CD4-positive, alpha-beta T cell (primary cell): ENCODE data around the gene MYO1D. TPM values are rescaled to one million over a fixed set of nuclear protein-coding genes. Genes with fewer than 3 reads are reported as not detected.

Experiments used
- ATAC-seq: fragments of 200-7000 bp; cut with Tn5 transposase; one replicate; pipeline ENCODE4 v1.10.0; 2022; ENCODE audit warnings: mild to moderate bottlenecking; ENCODE audit not compliant: poor library complexity
- CTCF ChIA-PET: fragments of 350-600 bp; sonication (Branson Sonifier 250); formaldehyde crosslinking; loops from one replicate; lab custom pipeline; 2021; ENCODE audit warnings: antibody characterized with exemption, inconsistent platforms; lab: Charles Lee
- POLR2A ChIA-PET: fragments of 350-600 bp; sonication (Branson Sonifier 250); formaldehyde crosslinking; loops from one replicate; lab custom pipeline; 2021; ENCODE audit warnings: antibody characterized with exemption, inconsistent platforms; lab: Charles Lee
- DNase-seq, 14 experiments: peaks; one replicate each; pipeline ENCODE4 v3.0.0-alpha.2; 2013 to 2020; ENCODE audit warnings: mixed read lengths in 2 of 14
- H3K27ac ChIP-seq, 2 donors: one replicate each; pipeline versions ENCODE4 v1.5.1 to v1.7.0; 2013; ENCODE audit warnings: low read length in 2 of 2, low read depth in 1 of 2, mild to moderate bottlenecking in 1 of 2
- H3K27me3 ChIP-seq, 2 experiments: 1 replicate in 1 of 2; 2 replicates in 1 of 2; pipeline versions ENCODE4 v1.6.1 to v1.7.0; 2013; ENCODE audit warnings: low read length in 2 of 2, control low read depth in 1 of 2, mild to moderate bottlenecking in 1 of 2, moderate library complexity in 1 of 2; ENCODE audit not compliant: insufficient read depth in 2 of 2, control insufficient read depth in 1 of 2
- H3K36me3 ChIP-seq: one replicate; pipeline ENCODE4 v1.6.1; 2013; ENCODE audit warnings: low read length, control low read depth; ENCODE audit not compliant: insufficient read depth
- H3K4me1 ChIP-seq: one replicate; pipeline ENCODE4 v1.6.1; 2013; ENCODE audit warnings: low read length, control low read depth; ENCODE audit not compliant: insufficient read depth
- H3K4me3 ChIP-seq: one replicate; pipeline ENCODE4 v1.5.1; 2013; ENCODE audit warnings: mild to moderate bottlenecking, low read length, moderate library complexity
- H3K9me3 ChIP-seq, 2 experiments: 1 replicate in 1 of 2; 2 replicates in 1 of 2; pipeline versions ENCODE4 v1.6.1 to v1.7.0; 2013; ENCODE audit warnings: low read length in 2 of 2, mild to moderate bottlenecking in 2 of 2, control low read depth in 1 of 2, moderate library complexity in 1 of 2; ENCODE audit not compliant: control insufficient read depth in 1 of 2, insufficient read depth in 1 of 2
- H3K27ac Mint-ChIP-seq: one replicate; pipeline ENCODE4 v1.8.0; 2020; ENCODE audit warnings: mixed read lengths
- H3K27me3 Mint-ChIP-seq: one replicate; pipeline ENCODE4 v1.8.0; 2021; ENCODE audit warnings: mixed read lengths
- H3K36me3 Mint-ChIP-seq: one replicate; pipeline ENCODE4 v1.8.0; 2021; ENCODE audit warnings: low read depth, mixed read lengths
- H3K4me1 Mint-ChIP-seq: one replicate; pipeline ENCODE4 v1.8.0; 2021; ENCODE audit warnings: low read depth, mixed read lengths
- H3K4me3 Mint-ChIP-seq: one replicate; pipeline ENCODE4 v1.8.0; 2020; ENCODE audit warnings: mild to moderate bottlenecking, mixed read lengths
- H3K9me3 Mint-ChIP-seq: one replicate; pipeline ENCODE4 v1.8.0; 2020; ENCODE audit warnings: mixed read lengths
- intact Hi-C, 2 experiments: fragments of 100-400 bp; cut with DNase I in 1 of 2; cut with micrococcal nuclease in 1 of 2; formaldehyde crosslinking; loops; one replicate each; pipeline versions ENCODE4 v1.15.1 to v1.9.0; 2023 to 2025; cut with DNase I, micrococcal nuclease
- total RNA-seq, 174 experiments: library from RNA in 2 of 174; stranded (reverse) in 2 of 174; gene quantifications; one replicate each; pipeline ENCODE4 v1.2.3 and lab custom pipeline; 2021 to 2026
- TF ChIP-seq, protein P1 (sequence below): fragments of 200-600 bp; IDR thresholded peaks from one replicate; pipeline ENCODE4 v1.8.0; 2022; ENCODE audit warnings: antibody characterized with exemption, mild to moderate bottlenecking

MYO1D gene
- total RNA-seq, 2 experiments from 2014 or later = 5.8 to 6.4 TPM

DNA sequence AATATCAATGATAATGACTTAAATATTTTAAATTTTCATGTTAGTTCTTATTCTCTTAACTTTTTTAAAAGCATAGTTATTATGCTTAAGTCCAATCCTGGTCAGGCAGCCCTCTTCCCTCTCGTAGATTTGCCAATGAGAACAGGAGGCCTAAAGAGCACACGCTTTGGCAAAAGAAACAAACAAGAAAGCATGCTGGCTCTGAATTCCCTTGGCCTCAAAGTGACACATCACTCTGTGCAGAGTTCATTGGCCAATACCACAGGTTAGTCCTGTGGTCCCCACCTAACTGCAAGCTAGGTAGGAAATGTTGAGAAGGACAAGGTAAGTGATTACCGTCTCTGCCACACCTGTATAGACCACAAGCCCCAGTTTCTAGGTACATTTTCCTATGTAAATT, 61.5 kb downstream of the MYO1D start:
- POLR2A ChIA-PET = no interaction called here
- ATAC-seq (no peak), DNase-seq (no peak)
- CTCF ChIA-PET = no interaction called here
- Histone ChIP-seq H3K4me3 (no peak overlapping the region), H3K27me3 (no peaks in the 10 kb centered on the region), H3K4me1 (no peaks in the 10 kb centered on the region), H3K9me3 (no peaks in the 10 kb centered on the region), H3K36me3 (no peaks in the 10 kb centered on the region), H3K27ac (no peak overlapping the region)
- intact Hi-C loops = no loop called here
- TF ChIP-seq, protein P1, sequence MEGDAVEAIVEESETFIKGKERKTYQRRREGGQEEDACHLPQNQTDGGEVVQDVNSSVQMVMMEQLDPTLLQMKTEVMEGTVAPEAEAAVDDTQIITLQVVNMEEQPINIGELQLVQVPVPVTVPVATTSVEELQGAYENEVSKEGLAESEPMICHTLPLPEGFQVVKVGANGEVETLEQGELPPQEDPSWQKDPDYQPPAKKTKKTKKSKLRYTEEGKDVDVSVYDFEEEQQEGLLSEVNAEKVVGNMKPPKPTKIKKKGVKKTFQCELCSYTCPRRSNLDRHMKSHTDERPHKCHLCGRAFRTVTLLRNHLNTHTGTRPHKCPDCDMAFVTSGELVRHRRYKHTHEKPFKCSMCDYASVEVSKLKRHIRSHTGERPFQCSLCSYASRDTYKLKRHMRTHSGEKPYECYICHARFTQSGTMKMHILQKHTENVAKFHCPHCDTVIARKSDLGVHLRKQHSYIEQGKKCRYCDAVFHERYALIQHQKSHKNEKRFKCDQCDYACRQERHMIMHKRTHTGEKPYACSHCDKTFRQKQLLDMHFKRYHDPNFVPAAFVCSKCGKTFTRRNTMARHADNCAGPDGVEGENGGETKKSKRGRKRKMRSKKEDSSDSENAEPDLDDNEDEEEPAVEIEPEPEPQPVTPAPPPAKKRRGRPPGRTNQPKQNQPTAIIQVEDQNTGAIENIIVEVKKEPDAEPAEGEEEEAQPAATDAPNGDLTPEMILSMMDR = no peak
- H3K4me3 Mint-ChIP-seq = no peak overlapping the region
- no peak overlapping the region for H3K27ac Mint-ChIP-seq
- H3K4me1 Mint-ChIP-seq = no peaks in the 10 kb centered on the region
- H3K9me3 Mint-ChIP-seq = no peaks in the 10 kb centered on the region
- no peaks in the 10 kb centered on the region for H3K36me3 Mint-ChIP-seq
- peaks cover 5% of the 10 kb centered on the region for H3K27me3 Mint-ChIP-seq

GRCh38 chr17:32814836-32815235, 62.1 kb downstream of the MYO1D start:
- Mint-ChIP-seq H3K9me3 (no peaks in the 10 kb centered on the region), H3K27me3 (peaks cover 5% of the 10 kb centered on the region), H3K4me1 (peaks cover 3% of the 10 kb centered on the region), H3K27ac (no peak overlapping the region), H3K4me3 (no peak overlapping the region), H3K36me3 (no peaks in the 10 kb centered on the region)
- Histone ChIP-seq H3K4me1 (no peaks in the 10 kb centered on the region), H3K4me3 (no peak overlapping the region), H3K27me3 (no peaks in the 10 kb centered on the region), H3K9me3 (no peaks in the 10 kb centered on the region), H3K36me3 (no peaks in the 10 kb centered on the region), H3K27ac (no peak overlapping the region)
- POLR2A ChIA-PET = no interaction called here
- intact Hi-C loops = no loop called here
- ATAC-seq = no peak
- CTCF ChIA-PET = no interaction called here
- TF ChIP-seq, protein P1 = no peak
- no peak for DNase-seq

GRCh38 chr17:32813021-32813420, 63.9 kb downstream of the MYO1D start:
- Histone ChIP-seq H3K9me3 (no peaks in the 10 kb centered on the region), H3K27me3 (no peaks in the 10 kb centered on the region), H3K36me3 (no peaks in the 10 kb centered on the region), H3K4me3 (no peak overlapping the region), H3K27ac (no peak overlapping the region), H3K4me1 (no peaks in the 10 kb centered on the region)
- Mint-ChIP-seq H3K36me3 (no peaks in the 10 kb centered on the region), H3K27me3 (no peaks in the 10 kb centered on the region), H3K4me1 (peaks cover 5% of the 10 kb centered on the region), H3K9me3 (no peaks in the 10 kb centered on the region), H3K4me3 (no peak overlapping the region), H3K27ac (no peak overlapping the region)
- POLR2A ChIA-PET = no interaction called here
- CTCF ChIA-PET = no interaction called here
- TF ChIP-seq, protein P1 = no peak
- ATAC-seq = no peak
- DNase-seq = no peak
- intact Hi-C loops = no loop called here
